Posterior vena cava (tissue), 2 donors: Measurements from ENCODE around the gene DAZAP2. TPM values are rescaled to one million over a fixed set of nuclear protein-coding genes. Genes with fewer than 3 reads are reported as not detected.
"Not testable (repeated sequence)": the region's sequence is repeated elsewhere in the genome, so short reads cannot be mapped to it uniquely, and the experiment has no call there.

Source experiments
- DNase-seq: peaks from one replicate; pipeline ENCODE4 v3.0.0-alpha.2; 2020; ENCODE audit warnings: low spot score
- intact Hi-C, 2 donors: fragments of 100-400 bp; cut with DNase I; formaldehyde crosslinking; loops; one replicate each; pipeline versions ENCODE4 v1.14.1 to v1.14.2; 2022 to 2023
- total RNA-seq, 2 donors: library from RNA; stranded (reverse); fragmentation: NEBNext Ultra II Directional; extraction: Animal tissue kit (Norgen Biotek cat#: 25700); gene quantifications; one replicate each; pipeline ENCODE4 v1.2.1, GENCODE V29; 2021
- donor health status: DM: yes; HTN: yes; CAD: no.
- donor health status: DM: yes; HTN: yes; CAD: no.

The DAZAP2 gene
- total RNA-seq, 2 donors from 2014 or later, result 156 to 169 TPM

DNA sequence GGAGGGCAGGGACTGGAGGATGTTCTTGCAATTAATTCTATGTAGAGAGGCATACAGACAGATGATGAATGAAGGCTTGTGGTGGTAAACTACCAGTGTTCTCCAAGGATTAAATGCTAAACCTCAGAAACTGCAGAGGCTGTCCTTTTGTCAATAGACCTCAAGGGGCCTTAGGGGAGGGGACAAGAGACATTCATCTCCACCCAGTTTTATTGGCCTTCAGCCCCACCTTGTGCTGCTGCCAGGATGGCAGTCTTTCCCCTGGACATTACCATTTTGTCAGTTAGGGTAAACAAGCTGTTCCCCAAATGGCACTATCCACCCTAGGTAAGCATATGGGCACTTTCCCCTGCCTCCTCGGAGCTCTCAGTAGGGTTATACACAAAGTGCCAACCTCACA lies 36.5 kb downstream of the DAZAP2 start:
- intact Hi-C loops, result no loop called here
- DNase-seq, result no peak

DNA sequence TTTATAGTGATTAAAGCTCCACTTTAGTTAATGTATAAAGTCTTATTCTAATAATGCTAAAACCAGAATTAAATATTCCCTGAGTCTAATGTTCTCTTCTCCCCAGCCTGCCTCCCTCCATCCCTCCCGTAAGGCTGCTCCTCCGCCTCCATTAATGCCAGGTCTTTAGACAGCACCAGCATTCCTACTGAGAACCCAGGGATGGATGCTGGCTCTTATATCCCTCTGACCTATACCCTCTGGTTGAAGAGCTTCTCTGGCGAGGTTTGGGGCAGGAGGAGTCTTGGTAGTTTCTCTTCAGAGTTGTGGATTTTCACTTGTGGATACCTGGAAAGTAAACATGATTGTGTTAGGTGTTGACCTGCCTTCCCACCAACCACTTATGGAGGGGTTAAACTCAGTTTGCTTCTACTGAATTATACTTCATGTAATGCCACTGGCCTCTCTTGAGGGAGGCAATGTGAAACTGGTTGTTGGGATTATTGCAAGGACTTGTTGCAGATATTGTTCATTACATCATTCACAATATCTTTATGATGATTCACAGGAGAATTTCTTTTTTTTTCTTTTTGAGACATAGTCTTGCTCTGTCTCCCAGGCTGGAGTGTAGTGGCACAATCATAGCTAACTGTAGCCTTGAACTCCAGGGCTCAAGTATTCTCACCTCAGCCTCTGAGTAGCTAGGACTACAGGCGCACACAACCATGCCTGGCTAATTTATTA lies 42.7 kb downstream of the DAZAP2 start:
- intact Hi-C loops, result no loop called here
- DNase-seq, result no peak

DNA sequence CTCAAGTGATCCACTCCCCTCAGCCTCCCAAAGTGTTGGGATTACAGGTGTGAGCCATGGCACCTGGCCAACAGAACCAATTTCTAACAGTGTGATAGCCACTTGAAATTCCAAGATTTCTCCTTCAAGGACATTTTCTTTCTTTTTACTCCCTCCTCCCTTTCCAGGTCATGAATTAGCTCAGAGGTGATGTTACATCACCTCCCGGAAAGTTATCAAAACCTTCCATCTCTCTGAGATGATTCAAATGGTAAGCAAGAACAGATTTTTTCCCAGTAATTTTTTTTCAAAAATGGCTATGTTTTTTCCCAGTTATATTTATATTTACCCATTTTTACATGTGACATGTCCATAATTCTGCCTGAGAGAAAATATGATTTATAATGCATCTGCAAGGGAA lies 47.2 kb downstream of the DAZAP2 start:
- no peak for DNase-seq

DNA sequence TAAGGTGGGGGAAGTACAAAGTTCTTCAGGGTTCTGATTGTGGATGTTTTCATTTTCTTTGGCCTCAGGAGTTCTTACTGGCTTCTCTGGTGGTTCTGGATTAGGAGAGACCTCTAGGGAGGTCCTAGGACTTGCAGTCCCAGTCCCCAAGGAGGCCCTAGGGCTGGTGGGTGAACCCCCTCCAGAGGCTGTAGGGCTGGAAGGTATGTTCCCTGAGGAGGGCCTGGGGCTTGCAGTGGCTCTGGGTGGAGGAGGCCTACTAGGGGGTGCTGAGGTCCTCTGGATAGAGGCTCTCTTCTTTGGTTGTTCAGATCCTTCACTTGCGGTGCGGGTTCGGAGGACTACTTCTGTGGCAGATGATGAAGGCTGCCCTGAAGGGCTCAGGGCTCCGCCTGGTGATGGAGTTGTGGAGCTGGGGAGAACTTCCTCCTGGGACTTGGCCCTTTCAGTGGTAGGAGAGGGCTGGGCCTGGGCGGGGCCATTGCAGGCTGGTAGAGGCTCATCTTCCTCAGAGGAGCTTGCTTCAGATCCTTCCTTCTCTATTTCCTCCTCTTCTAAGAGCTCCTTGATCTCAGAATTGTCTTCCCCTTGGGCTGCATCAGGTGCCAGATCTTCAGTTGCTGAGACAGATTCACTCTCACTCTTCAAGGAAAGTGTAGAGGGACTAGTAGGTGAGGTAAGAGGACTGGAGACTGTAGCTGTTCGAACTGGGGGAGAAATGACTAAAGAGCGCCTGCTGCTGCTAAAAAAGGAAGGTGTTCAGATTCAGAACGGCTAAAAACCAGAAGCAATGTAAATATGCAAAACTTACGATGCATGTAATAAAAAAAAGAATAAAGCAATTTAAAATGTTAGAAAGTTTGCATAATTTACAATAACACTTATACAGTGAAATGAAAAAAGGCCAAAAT lies 53.2 kb downstream of the DAZAP2 start:
- DNase-seq, result peak; percentile 87
- intact Hi-C loops, result not testable (repeated sequence)

More for the DNA sequence above, 47.2 kb downstream of the DAZAP2 start:
- intact Hi-C loops, result no loop called here

Other genes starting within 250 kb of the DAZAP2 start
- 10 to 100 TPM; 55.1 to 58.7 TPM for gene SLC11A2, start 212.4 kb upstream of the DAZAP2 start, total RNA-seq
- gene LETMD1, start 190.5 kb upstream of the DAZAP2 start, total RNA-seq, result 10 to 100 TPM; 21.3 to 32.1 TPM
- gene CSRNP2, start 155.2 kb upstream of the DAZAP2 start, total RNA-seq, result 10 to 100 TPM; 23.6 to 29.4 TPM
- gene TFCP2, start 65.7 kb upstream of the DAZAP2 start, total RNA-seq, result 10 to 100 TPM; 16.1 to 23.1 TPM
- 10 to 100 TPM; 18.1 to 19.4 TPM for gene POU6F1, start 20.8 kb upstream of the DAZAP2 start, total RNA-seq
- gene SMAGP, start 31.6 kb downstream of the DAZAP2 start, total RNA-seq, result 1 to 10 TPM; 6.5 to 9.3 TPM
- 1 to 10 TPM; 5.6 to 8.8 TPM for gene BIN2, start 85.3 kb downstream of the DAZAP2 start, total RNA-seq
- not detected for gene CELA1, start 107.9 kb downstream of the DAZAP2 start, total RNA-seq
- gene GALNT6, start 152.6 kb downstream of the DAZAP2 start, total RNA-seq, result 1 to 10 TPM; 8.0 to 9.7 TPM
- 1 to 10 TPM in 1 of 2 donors, under 1 TPM in 1; 0.79 to 1.4 TPM for gene SLC4A8, start 186.0 kb downstream of the DAZAP2 start, total RNA-seq